Loucy (cell line): ENCODE measurements around the gene WWC1.

Source experiments
- EZH2phosphoT487 ChIP-seq: fragments of 200-600 bp; IDR thresholded peaks from 2 replicates; pipeline ENCODE4 v1.6.1; 2018; ENCODE audit warnings: antibody characterized with exemption, mild to moderate bottlenecking, moderate library complexity, borderline replicate concordance
- TF ChIP-seq, protein P1 (sequence below): fragments of 200-600 bp; sonication (generic); conservative IDR thresholded peaks from 2 replicates; pipeline ENCODE4 v1.5.1; 2014; ENCODE audit warnings: mild to moderate bottlenecking, antibody characterized with exemption, low read length

- TF ChIP-seq, protein P1, sequence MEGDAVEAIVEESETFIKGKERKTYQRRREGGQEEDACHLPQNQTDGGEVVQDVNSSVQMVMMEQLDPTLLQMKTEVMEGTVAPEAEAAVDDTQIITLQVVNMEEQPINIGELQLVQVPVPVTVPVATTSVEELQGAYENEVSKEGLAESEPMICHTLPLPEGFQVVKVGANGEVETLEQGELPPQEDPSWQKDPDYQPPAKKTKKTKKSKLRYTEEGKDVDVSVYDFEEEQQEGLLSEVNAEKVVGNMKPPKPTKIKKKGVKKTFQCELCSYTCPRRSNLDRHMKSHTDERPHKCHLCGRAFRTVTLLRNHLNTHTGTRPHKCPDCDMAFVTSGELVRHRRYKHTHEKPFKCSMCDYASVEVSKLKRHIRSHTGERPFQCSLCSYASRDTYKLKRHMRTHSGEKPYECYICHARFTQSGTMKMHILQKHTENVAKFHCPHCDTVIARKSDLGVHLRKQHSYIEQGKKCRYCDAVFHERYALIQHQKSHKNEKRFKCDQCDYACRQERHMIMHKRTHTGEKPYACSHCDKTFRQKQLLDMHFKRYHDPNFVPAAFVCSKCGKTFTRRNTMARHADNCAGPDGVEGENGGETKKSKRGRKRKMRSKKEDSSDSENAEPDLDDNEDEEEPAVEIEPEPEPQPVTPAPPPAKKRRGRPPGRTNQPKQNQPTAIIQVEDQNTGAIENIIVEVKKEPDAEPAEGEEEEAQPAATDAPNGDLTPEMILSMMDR, result no peak
- TF ChIP-seq EZH2phosphoT487, result no peak
Measured at GRCh38 chr5:168307022-168307421, 15.6 kb downstream of the WWC1 start.
